Renal pelvis (tissue), 4 donors: ENCODE data around the gene PRKG1. TPM values are rescaled to one million over a fixed set of nuclear protein-coding genes. Genes with fewer than 3 reads are reported as not detected.
"Not testable (repeated sequence)": the region's sequence is repeated elsewhere in the genome, so short reads cannot be mapped to it uniquely, and the experiment has no call there.

Experiments
- DNase-seq: peaks from one replicate; pipeline ENCODE4 v3.0.0-alpha.2; 2013
- polyA plus RNA-seq, 3 donors: library from polyadenylated mRNA; unstranded; fragments of 120-200 nt; gene quantifications; one replicate each; pipeline ENCODE4 v1.2.1, GENCODE V29; 2013; ENCODE audit not compliant: insufficient read length in 3 of 3

Gene PRKG1
- polyA plus RNA-seq, 3 donors, result 10.7 to 12.2 (median 11.3) TPM

DNA sequence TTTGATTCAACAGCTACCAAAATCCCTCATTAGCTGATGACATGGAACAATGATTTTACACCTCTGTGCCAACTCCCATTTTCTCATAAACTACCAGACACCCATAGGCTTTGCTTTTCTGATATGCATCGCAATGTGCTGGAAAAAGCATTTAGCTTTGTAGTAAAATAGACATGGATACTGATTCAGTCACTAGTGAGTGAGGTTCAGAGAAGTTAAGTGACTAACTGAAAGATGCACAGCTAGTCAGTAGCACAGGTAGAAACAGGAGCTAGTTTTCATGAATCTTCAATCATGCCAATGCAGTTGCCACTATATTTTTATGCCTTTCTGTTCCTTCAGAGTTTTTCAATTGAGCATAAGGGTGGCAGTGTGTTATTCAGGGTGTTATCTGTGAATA is 38.7 kb downstream of the PRKG1 start:
- DNase-seq, result no peak

DNA sequence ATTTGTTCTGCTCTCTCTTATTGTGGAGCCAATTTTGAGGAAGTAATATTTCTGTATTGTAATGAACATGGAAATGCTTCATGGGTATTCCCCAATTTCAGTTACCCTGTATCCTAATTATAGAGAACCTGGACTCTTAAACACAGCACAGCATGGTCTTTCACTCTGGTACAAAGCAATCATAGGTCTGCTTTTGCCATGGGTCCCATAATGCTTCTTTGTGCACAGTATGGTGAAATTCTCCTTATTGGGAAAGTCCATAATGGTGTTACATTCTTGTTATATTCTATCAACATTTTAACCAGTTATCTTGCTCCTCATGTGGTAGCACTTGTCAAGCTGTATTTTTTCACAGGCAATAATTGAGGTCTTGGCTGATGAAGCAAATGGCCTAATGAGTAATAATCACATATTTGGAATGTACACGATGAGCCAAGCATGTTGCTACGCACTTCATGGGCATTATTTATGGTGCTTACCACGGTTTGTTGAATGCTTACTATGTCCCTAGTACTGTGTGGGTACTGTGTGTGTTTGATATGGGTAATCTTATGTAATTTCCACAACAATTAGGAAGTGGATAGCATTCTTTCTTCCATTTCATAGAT is 42.9 kb downstream of the PRKG1 start:
- DNase-seq, result no peak

DNA sequence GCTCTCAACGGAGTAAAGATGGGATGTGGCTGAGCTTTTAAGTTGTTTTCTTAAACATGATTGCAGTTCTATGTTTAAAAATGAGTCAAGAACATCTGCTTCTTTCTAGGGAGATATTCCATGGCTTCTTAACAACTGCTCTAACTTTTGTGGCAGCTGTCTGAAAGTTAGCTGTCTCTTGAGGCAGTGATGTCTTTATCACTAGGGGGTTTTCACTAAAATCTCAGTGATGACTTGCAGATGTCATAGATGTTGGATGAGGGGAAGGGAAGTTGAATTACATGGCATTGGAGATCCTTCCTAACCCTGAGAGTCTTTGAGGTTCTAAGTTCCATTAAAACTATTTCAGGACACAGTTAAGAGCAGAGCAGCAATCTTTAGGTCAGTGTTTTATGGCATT is 43.5 kb downstream of the PRKG1 start:
- DNase-seq, result no peak

DNA sequence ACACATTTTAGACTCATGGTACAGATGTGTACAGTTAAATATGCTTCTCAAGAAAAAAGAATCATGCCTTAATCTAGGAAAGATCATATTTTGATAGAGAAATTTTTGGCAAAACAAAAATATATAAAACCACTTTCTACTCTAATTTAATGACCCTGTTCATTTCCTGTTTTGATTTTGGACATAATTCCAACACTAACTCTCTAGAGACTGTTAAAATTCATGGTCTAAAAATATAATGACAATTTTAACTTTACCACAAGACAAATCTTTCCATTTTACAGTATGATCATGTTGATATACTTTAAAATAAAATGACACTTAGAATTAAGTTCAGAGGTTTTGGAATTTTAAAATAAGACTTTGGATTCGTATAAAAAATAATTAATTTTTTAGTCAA is 45.2 kb downstream of the PRKG1 start:
- no peak for DNase-seq

DNA sequence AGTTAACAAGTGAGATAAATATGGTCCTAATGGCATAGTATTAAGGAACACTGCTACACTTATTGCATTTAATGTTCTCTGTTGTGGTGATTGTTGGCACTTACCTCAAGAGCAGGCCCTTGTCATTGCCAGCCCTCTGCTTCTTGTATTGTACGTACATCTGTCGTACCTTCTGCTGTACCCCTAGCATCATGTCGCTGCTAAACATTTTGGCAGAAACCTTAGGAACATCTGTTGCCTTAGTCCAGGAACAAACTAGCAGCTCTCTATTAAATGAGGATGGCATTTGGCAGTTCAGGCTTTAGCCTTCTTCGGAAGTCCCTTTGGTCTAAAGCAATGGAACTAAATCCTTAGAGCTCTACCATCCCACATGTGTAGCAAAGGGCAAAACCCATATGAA is 47.6 kb downstream of the PRKG1 start:
- DNase-seq, result no peak

DNA sequence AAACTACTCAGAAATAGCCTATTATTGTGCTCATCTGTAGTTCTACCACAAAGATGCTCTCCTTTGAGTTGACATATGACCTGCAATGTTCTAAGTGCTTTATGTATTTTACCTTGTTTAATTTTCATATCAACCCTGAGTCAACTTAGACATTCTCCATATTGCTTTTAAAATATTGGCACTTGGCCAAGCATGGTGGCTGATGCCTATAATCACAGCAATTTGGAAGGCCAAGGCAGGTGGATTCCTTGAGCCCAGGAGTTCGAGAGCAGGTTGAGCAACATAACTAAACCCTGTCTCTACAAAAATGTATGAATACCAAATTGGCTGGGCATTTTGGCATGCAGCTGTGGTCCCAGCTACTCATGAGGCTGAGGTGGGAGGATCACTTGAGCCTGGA is 50.6 kb downstream of the PRKG1 start:
- DNase-seq, result no peak

DNA sequence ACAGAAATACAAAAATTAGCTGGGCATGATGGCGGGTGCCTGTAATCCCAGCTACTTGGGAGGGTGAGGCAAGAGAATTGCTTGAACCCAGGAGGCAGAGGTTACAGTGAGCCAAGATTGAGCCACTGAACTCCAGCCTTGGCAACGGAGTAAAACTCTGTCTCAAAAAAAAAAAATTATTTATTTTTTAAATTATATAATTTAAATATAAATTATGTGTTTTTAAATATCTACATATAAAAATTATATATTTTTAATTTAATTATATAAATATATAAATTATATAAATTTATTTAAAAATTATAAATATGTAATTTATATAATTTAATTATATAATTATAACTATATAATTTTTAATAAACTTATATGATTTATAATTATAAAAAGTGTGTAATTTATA is 51.2 kb downstream of the PRKG1 start:
- no peak for DNase-seq

DNA sequence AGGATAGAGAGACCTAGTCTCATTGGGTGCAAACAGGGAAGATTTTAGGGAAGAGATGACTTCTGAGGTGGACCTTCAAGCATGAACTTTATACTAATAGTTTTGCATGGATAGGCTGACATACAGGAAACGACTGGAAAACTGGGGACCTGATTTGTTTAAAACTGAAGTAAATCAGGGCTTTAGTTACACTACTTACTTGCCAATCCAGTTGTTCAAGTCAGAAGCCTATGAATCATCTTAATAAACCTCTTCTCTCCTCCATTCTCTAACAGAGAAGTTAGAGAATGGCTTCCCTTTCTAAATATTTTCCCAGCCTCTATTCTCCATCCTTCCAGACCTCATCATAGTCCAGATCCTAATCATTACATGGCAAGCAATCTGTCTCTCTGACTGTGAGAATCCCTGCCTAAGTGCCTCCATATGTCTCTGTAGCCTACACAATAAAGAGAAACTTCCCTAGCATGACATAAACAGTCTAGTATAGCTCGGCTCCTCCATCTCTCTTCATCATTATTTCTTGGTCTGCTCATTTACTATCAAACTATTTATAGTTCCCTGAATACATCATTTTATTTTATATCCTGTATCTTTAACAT is 55.8 kb downstream of the PRKG1 start:
- DNase-seq, result no peak

DNA sequence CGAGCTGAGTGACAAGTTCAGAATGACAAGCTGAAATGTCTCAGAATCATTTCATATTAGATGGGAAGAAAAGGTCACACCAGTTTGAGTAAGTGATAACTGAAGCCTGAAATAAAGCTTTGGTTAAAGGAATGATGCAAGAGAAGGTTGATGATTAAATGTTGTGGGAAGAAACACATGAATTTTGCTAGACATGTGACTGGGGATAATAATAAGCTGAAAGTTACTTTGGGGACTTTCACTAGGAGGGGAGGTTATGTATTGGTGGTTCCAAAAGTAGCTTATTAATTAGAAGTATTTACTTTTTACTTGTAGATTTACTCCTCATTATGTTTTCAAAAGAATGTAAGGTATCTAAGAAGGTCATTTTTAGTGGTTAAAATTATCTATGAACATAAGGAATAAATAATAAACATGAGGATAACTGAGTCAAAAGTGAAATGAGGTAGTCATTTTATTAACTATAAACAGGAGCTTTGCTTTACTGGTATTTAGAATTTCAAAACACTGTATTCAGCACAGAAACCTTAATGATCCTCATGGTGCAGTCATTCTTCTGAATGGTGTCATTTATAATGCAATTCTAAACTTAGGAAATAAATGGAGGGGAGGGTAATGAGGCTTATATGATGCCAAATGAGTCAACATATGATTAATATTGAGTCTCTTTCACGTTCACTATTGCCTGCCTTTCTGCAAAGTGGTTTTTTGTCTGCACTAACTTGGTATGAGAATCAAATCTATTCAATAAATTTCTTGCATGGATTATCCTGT is 63.7 kb downstream of the PRKG1 start:
- no peak for DNase-seq

DNA sequence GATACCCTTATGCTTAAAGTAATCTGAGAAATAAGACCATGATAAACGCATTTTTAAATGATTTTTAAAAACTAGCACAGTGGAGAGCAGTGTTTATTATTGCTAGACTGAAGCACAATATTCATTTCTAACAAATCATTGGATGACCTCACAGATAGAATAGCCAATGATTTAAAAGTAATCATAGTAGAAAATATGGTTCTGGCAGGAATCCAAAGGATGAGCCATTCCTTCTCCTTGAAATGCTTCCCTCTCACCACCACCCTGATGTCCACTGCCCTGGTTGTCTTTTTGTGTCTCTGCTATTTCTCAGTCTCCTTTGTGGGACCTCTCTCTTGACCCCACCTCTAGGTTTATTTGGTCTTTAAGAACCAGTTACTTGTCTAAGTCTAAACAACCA is 64.9 kb downstream of the PRKG1 start:
- no peak for DNase-seq

DNA sequence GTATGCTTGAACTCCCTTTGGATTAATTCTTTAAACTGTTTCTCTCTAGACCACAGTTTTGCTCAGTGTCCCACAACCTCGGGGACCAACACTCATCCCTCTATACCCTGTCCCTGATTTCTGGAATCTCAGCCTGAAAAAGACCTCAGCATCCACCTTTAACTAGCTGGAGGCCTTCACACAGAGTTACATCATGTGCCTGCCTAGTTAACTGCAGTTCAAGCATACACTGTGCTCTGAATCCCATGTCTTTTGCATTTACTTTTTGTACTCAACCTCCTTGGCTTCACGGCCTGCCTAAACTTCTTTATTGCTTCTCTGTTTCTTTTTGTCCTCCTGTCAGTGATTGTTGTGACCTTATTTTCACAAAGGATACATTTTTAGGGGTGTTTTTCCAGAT is 66.7 kb downstream of the PRKG1 start:
- DNase-seq, result no peak

DNA sequence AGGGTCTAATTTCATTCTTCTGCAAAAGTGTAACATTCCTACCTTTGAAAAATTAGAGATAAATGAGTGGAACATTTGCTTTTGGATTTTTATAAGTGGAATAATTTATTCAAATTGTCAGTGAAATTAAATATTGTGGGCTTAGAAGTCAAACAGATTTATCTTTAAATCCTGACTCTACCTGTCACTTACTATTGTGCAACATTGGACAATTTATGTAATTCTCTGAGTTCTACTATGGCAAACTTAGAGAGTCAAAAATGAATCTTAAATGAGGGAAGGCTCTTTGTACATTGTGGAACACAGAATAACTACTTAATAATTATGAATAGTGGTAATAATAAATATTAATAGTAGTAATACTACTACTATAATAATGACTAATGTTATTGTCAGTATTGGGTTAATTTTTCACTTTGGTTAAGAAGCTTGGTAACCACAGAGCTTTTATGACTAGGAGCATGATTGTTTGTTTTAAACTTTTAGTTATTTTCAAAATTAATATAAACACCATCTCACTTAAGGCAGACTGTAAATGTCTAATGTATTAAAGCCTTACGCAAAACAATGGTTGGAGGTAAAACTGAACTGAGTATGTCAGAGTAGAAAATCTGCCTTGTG is 70.0 kb downstream of the PRKG1 start:
- DNase-seq, result no peak

DNA sequence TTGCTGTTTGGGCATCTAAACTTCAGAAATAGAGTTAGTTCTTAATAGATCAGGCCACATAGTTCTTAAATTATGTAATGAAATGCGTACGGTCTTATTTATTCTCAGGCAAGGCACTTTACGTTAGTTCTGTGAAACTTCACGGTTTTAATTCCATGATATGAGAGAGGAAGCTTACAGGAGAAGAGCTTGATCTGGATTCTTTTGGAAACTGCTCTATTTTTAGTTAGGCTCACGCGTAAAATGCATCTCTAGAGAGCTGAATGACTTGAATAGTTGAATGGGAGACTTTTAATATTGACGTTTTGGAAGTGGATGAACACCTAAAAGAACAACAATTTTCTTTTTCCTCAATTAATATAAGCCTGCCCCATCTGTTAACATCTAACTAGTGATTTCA is 71.1 kb downstream of the PRKG1 start:
- no peak for DNase-seq

DNA sequence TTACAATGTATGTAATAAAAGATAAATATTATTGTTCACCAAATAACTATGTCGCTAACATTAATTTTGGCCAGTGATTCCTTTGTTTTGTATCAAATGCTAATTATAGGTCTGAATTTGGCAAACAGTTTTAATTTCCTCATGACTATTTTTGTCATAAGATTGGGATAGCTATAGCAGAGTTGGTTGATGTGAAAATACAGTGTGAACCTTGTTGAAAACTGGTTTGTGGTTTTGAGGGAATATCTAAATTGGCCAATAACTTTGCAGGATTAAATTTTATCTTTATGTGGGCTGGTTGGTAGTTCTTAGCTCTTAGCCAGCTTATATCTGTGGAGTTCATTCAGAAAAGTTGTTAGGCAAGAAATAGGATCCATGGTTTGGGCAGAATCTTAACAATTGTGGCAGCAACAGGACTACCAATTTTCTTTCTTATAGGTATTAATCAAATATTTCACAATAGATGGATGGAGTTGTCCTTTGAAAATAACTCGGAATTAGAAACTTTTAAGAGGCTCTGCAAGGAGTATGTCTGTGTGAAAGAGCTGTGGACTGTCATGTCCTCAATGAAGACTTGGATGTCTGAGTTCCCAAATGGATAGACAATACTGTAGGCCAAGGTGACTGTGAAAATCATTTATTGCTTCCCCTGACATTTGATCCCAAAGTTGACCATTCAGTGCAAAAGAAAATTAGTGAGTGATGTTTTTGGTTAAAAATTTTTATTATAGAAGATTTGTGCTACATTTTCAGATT is 73.5 kb downstream of the PRKG1 start:
- DNase-seq, result no peak

DNA sequence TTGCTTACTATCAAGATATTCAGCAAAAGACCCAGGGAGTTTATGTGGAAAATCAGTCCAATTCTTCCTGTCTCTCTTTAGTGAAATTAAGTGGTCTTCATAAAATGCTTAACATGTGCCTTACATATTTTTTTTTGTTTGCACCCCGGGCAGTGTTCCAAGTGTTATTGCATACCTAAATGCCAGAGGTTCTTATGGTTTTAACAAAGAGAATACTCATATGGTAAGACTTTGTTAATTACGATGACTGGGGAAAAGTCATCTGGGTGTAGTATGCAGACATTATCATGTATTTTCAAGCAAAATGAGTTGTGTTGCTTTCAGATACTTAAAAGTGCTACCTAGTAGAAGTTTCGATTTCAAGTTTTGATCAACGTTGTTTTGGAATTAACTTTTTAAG is 82.6 kb downstream of the PRKG1 start:
- DNase-seq, result no peak

DNA sequence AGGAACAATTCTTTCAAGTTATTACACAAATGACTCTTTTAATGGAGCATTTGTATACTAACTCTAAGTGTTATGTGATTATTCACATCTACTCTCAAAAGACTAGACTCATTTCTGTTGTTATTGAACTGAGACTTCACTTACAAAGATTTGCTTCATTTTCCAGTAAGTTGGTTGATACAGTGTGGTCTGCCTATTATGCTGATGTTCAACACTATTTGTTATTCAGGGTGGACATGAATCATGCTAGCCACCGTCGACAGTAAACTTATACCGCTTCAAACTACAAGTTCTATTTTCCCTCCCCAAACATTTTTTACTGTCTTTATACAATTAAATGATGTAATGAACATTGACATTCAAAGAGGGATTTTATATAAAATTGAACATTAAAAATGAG is 84.5 kb downstream of the PRKG1 start:
- DNase-seq, result no peak

DNA sequence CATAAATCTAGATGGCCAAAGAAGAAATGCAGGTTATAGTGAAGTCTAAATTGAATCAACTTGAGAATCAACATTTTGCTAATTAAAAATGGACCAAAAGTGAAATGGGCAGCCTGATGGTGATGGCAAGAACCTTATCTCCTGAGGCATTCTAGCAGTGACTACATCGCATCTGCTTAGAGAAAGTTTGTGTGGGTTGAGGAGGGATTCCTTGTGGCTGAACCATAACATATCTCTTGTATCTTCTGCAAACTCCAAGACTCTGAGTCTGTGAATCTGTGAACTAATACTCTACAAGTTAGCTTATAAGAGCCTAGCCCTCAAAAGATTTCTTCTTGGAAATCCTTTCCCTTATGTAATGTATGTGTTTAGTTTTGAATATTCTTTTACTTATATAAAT is 85.6 kb downstream of the PRKG1 start:
- no peak for DNase-seq

DNA sequence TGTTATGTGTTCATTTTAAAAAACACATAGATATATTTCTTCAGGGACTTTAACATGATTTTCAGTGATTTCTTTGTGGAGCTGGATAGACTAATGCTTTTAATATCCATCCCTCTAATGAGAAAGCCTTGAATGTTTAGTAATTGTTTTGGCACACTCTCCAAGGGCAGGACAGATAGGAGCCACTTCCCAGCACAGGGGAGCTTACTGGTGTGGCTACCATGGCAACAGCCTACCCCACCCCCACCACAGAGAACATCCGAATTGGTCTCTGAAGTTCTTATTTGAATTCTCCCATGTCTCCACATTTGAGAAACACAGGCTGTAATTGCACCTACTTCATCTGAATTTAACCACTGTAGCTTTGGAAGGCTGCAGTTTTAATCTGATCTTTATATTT is 87.7 kb downstream of the PRKG1 start:
- DNase-seq, result no peak

DNA sequence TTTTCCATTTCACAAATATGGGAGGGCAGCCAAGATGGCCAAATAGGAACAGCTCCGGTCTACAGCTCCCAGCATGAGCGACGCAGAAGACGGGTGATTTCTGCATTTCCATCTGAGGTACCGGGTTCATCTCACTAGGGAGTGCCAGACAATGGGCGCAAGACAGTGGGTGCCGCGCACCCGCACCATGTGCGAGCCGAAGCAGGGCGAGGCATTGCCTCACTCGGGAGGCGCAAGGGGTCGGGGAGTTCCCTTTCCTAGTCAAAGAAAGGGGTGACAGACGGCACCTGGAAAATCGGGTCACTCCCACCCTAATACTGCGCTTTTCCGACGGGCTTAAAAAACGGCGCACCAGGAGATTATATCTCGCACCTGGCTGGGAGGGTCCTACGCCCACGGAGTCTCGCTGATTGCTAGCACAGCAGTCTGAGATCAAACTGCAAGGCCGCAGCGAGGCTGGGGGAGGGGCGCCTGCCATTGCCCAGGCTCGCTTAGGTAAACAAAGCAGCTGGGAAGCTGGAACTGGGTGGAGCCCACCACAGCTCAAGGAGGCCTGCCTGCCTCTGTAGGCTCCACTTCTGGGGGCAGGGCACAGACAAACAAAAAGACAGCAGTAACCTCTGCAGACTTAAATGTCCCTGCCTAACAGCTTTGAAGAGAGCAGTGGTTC is 89.2 kb downstream of the PRKG1 start:
- DNase-seq, result not testable (repeated sequence)

DNA sequence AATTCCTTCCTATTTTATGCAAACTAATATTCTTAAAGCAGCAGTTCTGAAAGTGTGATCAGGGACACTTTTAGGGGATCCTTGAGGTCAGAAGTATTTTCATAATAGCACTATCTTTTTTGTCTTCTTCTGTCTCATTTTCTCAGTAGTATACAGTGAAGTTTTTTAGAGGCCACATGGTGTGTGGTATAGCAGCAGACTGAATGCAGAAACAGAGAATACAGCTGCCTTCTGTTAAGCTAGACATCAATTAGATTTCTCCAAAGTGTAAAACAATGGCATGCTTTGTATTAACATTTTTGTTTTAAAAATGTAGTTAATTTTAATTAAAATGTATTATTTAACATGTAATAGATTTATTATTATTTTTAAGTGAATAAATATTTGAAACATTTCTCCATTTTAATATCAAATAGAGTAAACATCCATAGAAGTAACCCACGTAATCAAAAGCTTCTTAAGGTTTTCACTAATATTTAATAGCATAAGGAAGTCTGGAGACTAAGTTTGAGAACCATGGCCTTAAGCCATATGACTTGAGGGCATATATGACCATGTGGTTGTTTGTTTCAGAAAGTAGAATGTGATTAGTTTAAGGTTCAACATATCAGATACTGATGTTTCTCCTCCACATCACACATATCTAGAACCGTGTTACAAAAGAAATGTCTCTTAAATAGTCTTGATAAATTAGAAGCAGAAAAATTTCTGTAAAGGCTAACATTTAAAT is 94.0 kb downstream of the PRKG1 start:
- DNase-seq, result no peak

DNA sequence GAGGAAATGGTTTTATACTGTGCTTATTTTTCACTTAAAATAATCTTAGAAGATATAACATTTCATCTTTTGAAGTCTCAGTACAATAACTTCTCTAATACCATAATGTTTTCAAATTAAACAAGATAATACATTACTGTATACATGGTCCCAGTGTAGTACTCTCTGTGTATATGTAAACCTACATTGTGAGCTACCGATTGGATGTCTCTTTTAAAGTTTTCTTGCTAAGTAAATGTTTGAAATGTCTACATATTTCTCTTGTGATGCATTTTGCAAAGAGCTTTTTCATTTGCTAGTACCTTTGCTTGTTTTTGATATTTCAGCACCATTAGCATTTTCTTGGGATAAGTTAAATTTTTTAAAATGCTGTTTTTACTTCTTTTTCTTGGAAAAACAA is 94.8 kb downstream of the PRKG1 start:
- DNase-seq, result no peak
